Measurements from ENCODE around the gene PEAR1. TPM values are rescaled to one million over a fixed set of nuclear protein-coding genes. Genes with fewer than 3 reads are reported as not detected.

Gene PEAR1
- total RNA-seq, 2 experiments from 2014 or later = not detected

GRCh38 chr1:156958247-156958714 lies 64.8 kb downstream of the PEAR1 start:
- no peak overlapping the region for H3K4me3 Mint-ChIP-seq
- H3K9me3 Mint-ChIP-seq = no peaks in the 10 kb centered on the region
- no peak overlapping the region for H3K27ac Mint-ChIP-seq
- H3K27me3 Mint-ChIP-seq = no peaks in the 10 kb centered on the region
- no peaks in the 10 kb centered on the region for H3K36me3 Mint-ChIP-seq
- no peak for DNase-seq
- peaks cover 16% of the 10 kb centered on the region for H3K4me1 Mint-ChIP-seq

- peaks cover 25% of the 10 kb centered on the region for H3K4me1 Mint-ChIP-seq
- no peaks in the 10 kb centered on the region for H3K36me3 Mint-ChIP-seq
- no peaks in the 10 kb centered on the region for H3K9me3 Mint-ChIP-seq
- no peak for DNase-seq
- no peaks in the 10 kb centered on the region for H3K27me3 Mint-ChIP-seq
- H3K27ac Mint-ChIP-seq = no peak overlapping the region
- no peak overlapping the region for H3K4me3 Mint-ChIP-seq
Measured at GRCh38 chr1:156959414-156959813, 65.9 kb downstream of the PEAR1 start.

- Mint-ChIP-seq H3K27me3 (no peaks in the 10 kb centered on the region), H3K4me1 (peaks cover 22% of the 10 kb centered on the region), H3K4me3 (no peak overlapping the region), H3K36me3 (no peaks in the 10 kb centered on the region), H3K27ac (no peak overlapping the region), H3K9me3 (no peaks in the 10 kb centered on the region)
- DNase-seq = no peak
Measured at GRCh38 chr1:156959925-156960324, 66.4 kb downstream of the PEAR1 start.

GRCh38 chr1:156961709-156962108 lies 68.2 kb downstream of the PEAR1 start:
- peak; percentile 36 for DNase-seq
- peaks cover 22% of the 10 kb centered on the region for H3K4me1 Mint-ChIP-seq
- H3K9me3 Mint-ChIP-seq = no peaks in the 10 kb centered on the region
- no peaks in the 10 kb centered on the region for H3K36me3 Mint-ChIP-seq
- no peak overlapping the region for H3K27ac Mint-ChIP-seq
- H3K27me3 Mint-ChIP-seq = no peaks in the 10 kb centered on the region
- no peak overlapping the region for H3K4me3 Mint-ChIP-seq

GRCh38 chr1:156963621-156964020 lies 70.1 kb downstream of the PEAR1 start:
- Mint-ChIP-seq H3K27ac (peak overlapping the region; percentile 65), H3K27me3 (no peaks in the 10 kb centered on the region), H3K36me3 (no peaks in the 10 kb centered on the region), H3K4me3 (peak overlapping the region; percentile 71), H3K9me3 (no peaks in the 10 kb centered on the region), H3K4me1 (peaks cover 22% of the 10 kb centered on the region)
- peak; percentile 15 for DNase-seq

GRCh38 chr1:156964441-156964840 lies 70.9 kb downstream of the PEAR1 start:
- peaks cover 22% of the 10 kb centered on the region for H3K4me1 Mint-ChIP-seq
- H3K36me3 Mint-ChIP-seq = no peaks in the 10 kb centered on the region
- H3K9me3 Mint-ChIP-seq = no peaks in the 10 kb centered on the region
- H3K4me3 Mint-ChIP-seq = no peak overlapping the region
- DNase-seq = no peak
- no peaks in the 10 kb centered on the region for H3K27me3 Mint-ChIP-seq
- no peak overlapping the region for H3K27ac Mint-ChIP-seq

Other genes with a start within 250 kb of the PEAR1 start
- gene NES, start 216.3 kb upstream of the PEAR1 start, total RNA-seq = under 1 TPM in 1 of 2 experiments, not detected in 1; 0.04 TPM
- 1 to 10 TPM; 1.2 to 1.6 TPM for gene CRABP2, start 188.1 kb upstream of the PEAR1 start, total RNA-seq
- gene METTL25B, start 165.2 kb upstream of the PEAR1 start, total RNA-seq = 10 to 100 TPM; 24.4 to 24.9 TPM
- gene ISG20L2, start 165.0 kb upstream of the PEAR1 start, total RNA-seq = 10 to 100 TPM; 74.9 to 77.4 TPM
- gene MRPL24, start 152.6 kb upstream of the PEAR1 start, total RNA-seq = 10 to 100 TPM; 85.1 to 94.6 TPM
- 100 to 1,000 TPM; 271 to 274 TPM for gene HDGF, start 142.0 kb upstream of the PEAR1 start, total RNA-seq
- 10 to 100 TPM; 91.8 to 96.0 TPM for gene PRCC, start 126.2 kb upstream of the PEAR1 start, total RNA-seq
- 100 to 1,000 TPM; 186 TPM for gene SH2D2A, start 76.9 kb upstream of the PEAR1 start, total RNA-seq
- gene INSRR, start 34.6 kb upstream of the PEAR1 start, total RNA-seq = under 1 TPM; 0.12 to 0.20 TPM
- gene NTRK1, start 32.9 kb upstream of the PEAR1 start, total RNA-seq = 1 to 10 TPM; 3.4 to 4.0 TPM
- gene LRRC71, start 26.9 kb downstream of the PEAR1 start, total RNA-seq = not detected
- 1 to 10 TPM; 2.8 to 3.3 TPM for gene ARHGEF11, start 152.0 kb downstream of the PEAR1 start, total RNA-seq
- not detected for gene ETV3L, start 206.1 kb downstream of the PEAR1 start, total RNA-seq
- 10 to 100 TPM; 23.1 to 23.5 TPM for gene ETV3, start 244.7 kb downstream of the PEAR1 start, total RNA-seq

All from activated naive CD8-positive, alpha-beta T cell treated with anti-CD3 and anti-CD28 coated beads for 36 hours (primary cell).